Natural killer cell (primary cell): ENCODE measurements around the gene SLC35D1. TPM values are rescaled to one million over a fixed set of nuclear protein-coding genes. Genes with fewer than 3 reads are reported as not detected.

ENCODE experiments used
- ATAC-seq, 3 donors: fragments of 150-1000 bp in 2 of 3; fragments of 200-7000 bp in 1 of 3; cut with Tn5 transposase; 1 replicate in 1 of 3; 2 replicates in 2 of 3; pipeline ENCODE4 v1.10.0; 2021; ENCODE audit warnings: mild to moderate bottlenecking in 2 of 3, moderate library complexity in 2 of 3
- DNase-seq, 2 donors: peaks; one replicate each; pipeline versions ENCODE4 v3.0.0 to v3.0.0-alpha.2; 2013 to 2021; ENCODE audit warnings: mixed read lengths in 1 of 2
- H3K27ac ChIP-seq: one replicate; pipeline ENCODE4 v1.5.1; 2013; ENCODE audit warnings: mild to moderate bottlenecking, low read length
- H3K27me3 ChIP-seq: one replicate; pipeline ENCODE4 v1.6.1; 2013; ENCODE audit warnings: low read length; ENCODE audit not compliant: control insufficient read depth, insufficient read depth
- H3K36me3 ChIP-seq: one replicate; pipeline ENCODE4 v1.6.1; 2013; ENCODE audit warnings: low read length; ENCODE audit not compliant: control insufficient read depth, insufficient read depth
- H3K4me1 ChIP-seq: one replicate; pipeline ENCODE4 v1.6.1; 2013; ENCODE audit warnings: low read length; ENCODE audit not compliant: control insufficient read depth, insufficient read depth
- H3K4me3 ChIP-seq: one replicate; pipeline ENCODE4 v1.5.1; 2013; ENCODE audit warnings: low read length
- H3K9me3 ChIP-seq: one replicate; pipeline ENCODE4 v1.6.1; 2013; ENCODE audit warnings: low read length; ENCODE audit not compliant: control insufficient read depth, insufficient read depth
- H3K27ac Mint-ChIP-seq, 2 donors: one replicate each; pipeline ENCODE4 v1.8.0; 2022; ENCODE audit warnings: mild to moderate bottlenecking in 2 of 2, mixed read lengths in 2 of 2, moderate library complexity in 1 of 2
- H3K27me3 Mint-ChIP-seq, 2 donors: one replicate each; pipeline ENCODE4 v1.8.0; 2022; ENCODE audit warnings: low read depth in 2 of 2, mixed read lengths in 2 of 2
- H3K36me3 Mint-ChIP-seq: one replicate; pipeline ENCODE4 v1.8.0; 2022; ENCODE audit warnings: mixed read lengths
- H3K4me1 Mint-ChIP-seq, 2 donors: one replicate each; pipeline ENCODE4 v1.8.0; 2022; ENCODE audit warnings: mixed read lengths in 2 of 2
- H3K4me3 Mint-ChIP-seq: one replicate; pipeline ENCODE4 v1.8.0; 2022; ENCODE audit warnings: mild to moderate bottlenecking, moderate library complexity, mixed read lengths
- H3K9me3 Mint-ChIP-seq, 2 donors: one replicate each; pipeline ENCODE4 v1.8.0; 2022; ENCODE audit warnings: mixed read lengths in 2 of 2
- CTCF ChIP-seq: fragments of 200-600 bp; IDR thresholded peaks from one replicate; pipeline ENCODE4 v1.8.0; 2022; ENCODE audit warnings: antibody characterized with exemption
- WGBS: methylation state at CpG from one replicate; pipeline ENCODE4 v1.1.7; 2013; ENCODE audit warnings: missing lambda C conversion rate; ENCODE audit not compliant: insufficient coverage; 5-methylcytosine and 5-hydroxymethylcytosine counted together
- intact Hi-C: fragments of 100-400 bp; cut with micrococcal nuclease; formaldehyde crosslinking; loops from one replicate; pipeline ENCODE4 v1.14.2; 2022
- total RNA-seq, 4 donors: library from RNA; stranded (reverse); fragments of 120-200 nt in 1 of 4; gene quantifications; one replicate each; pipeline versions ENCODE4 v1.2.3 to v1.2.4, GENCODE V29; 2013 to 2022

Gene SLC35D1
- total RNA-seq, 3 donors from 2014 or later (not counting 1 experiment from before 2014, with no cell fraction given): 12.9 to 17.0 (median 16.1) TPM

DNA sequence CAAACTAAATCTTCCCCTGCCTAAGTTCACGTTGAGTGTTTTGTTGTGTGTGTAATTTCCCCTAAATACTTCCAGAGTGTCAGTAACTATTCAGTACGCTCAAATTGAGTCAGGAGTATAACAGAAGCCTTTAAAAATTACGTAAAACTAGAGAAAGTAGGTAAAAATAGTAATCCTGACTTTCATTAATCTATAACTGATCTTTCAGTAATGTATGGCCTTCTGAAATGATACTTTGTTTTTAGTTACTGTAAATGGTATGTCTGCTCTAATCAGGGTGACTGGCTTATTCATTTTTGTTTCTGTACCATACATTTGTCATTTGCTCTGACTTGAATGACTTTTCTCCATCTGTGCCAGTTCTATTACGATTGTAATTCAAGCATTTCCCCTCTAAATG is 99.7 kb downstream of the SLC35D1 start:
- H3K4me3 ChIP-seq: no peak overlapping the region
- peaks cover 62% of the 10 kb centered on the region for H3K36me3 ChIP-seq
- H3K9me3 ChIP-seq: no peaks in the 10 kb centered on the region
- H3K27ac ChIP-seq: no peak overlapping the region
- ATAC-seq (no peak), DNase-seq (no peak)
- Mint-ChIP-seq H3K27ac (peak overlapping the region; percentile 41 to 50), H3K27me3 (no peaks in the 10 kb centered on the region), H3K36me3 (peaks cover 10% of the 10 kb centered on the region), H3K4me1 (peaks cover 39 to 45% of the 10 kb centered on the region in 2 donors), H3K9me3 (no peaks in the 10 kb centered on the region), H3K4me3 (no peak overlapping the region)
- intact Hi-C loops: no loop called here
- 100% methylated on average over 1 of the region's 4 CpGs for WGBS
- H3K27me3 ChIP-seq: no peaks in the 10 kb centered on the region
- TF ChIP-seq CTCF: no peak
- no peaks in the 10 kb centered on the region for H3K4me1 ChIP-seq

- Histone ChIP-seq H3K9me3 (no peaks in the 10 kb centered on the region), H3K27ac (no peak overlapping the region), H3K4me1 (no peaks in the 10 kb centered on the region), H3K4me3 (no peak overlapping the region), H3K27me3 (no peaks in the 10 kb centered on the region), H3K36me3 (peaks cover 69% of the 10 kb centered on the region)
- no peak for TF ChIP-seq CTCF
- peak overlapping the region in 1 of 2 donors; percentile 41 for H3K27ac Mint-ChIP-seq
- H3K4me3 Mint-ChIP-seq: no peak overlapping the region
- WGBS: 97% methylated on average over 6 of the region's 6 CpGs
- ATAC-seq (no peak), DNase-seq (no peak)
- H3K9me3 Mint-ChIP-seq: no peaks in the 10 kb centered on the region
- H3K36me3 Mint-ChIP-seq: peaks cover 23% of the 10 kb centered on the region
- no peaks in the 10 kb centered on the region for H3K27me3 Mint-ChIP-seq
- H3K4me1 Mint-ChIP-seq: peaks cover 48 to 60% of the 10 kb centered on the region in 2 donors
- intact Hi-C loops: no loop called here
Observed at GRCh38 chr1:66951513-66951912, 102.4 kb downstream of the SLC35D1 start.

Other genes starting within 250 kb of the SLC35D1 start
- 1 to 10 TPM; 1.4 to 4.3 (median 2.2) TPM for gene DNAI4, start 129.3 kb downstream of the SLC35D1 start, total RNA-seq
- 10 to 100 TPM; 87.9 to 94.3 (median 93.2) TPM for gene MIER1, start 129.2 kb downstream of the SLC35D1 start, total RNA-seq
- not detected for gene C1orf141, start 80.8 kb upstream of the SLC35D1 start, total RNA-seq
- gene IL23R, start 112.3 kb upstream of the SLC35D1 start, total RNA-seq: under 1 TPM; 0.31 to 0.55 (median 0.34) TPM